SKM-1 treated with dmso at 0.1 percent for 144 hours (cell line): ENCODE results near the gene THYN1.
"Not testable (repeated sequence)": the region's sequence is repeated elsewhere in the genome, so short reads cannot be mapped to it uniquely, and the experiment has no call there.

Experiments used
- DNase-seq: peaks from one replicate; lab custom pipeline; 2025; ENCODE audit not compliant: unreplicated experiment; lab: John Stamatoyannopoulos, UW

The THYN1 gene

DNA sequence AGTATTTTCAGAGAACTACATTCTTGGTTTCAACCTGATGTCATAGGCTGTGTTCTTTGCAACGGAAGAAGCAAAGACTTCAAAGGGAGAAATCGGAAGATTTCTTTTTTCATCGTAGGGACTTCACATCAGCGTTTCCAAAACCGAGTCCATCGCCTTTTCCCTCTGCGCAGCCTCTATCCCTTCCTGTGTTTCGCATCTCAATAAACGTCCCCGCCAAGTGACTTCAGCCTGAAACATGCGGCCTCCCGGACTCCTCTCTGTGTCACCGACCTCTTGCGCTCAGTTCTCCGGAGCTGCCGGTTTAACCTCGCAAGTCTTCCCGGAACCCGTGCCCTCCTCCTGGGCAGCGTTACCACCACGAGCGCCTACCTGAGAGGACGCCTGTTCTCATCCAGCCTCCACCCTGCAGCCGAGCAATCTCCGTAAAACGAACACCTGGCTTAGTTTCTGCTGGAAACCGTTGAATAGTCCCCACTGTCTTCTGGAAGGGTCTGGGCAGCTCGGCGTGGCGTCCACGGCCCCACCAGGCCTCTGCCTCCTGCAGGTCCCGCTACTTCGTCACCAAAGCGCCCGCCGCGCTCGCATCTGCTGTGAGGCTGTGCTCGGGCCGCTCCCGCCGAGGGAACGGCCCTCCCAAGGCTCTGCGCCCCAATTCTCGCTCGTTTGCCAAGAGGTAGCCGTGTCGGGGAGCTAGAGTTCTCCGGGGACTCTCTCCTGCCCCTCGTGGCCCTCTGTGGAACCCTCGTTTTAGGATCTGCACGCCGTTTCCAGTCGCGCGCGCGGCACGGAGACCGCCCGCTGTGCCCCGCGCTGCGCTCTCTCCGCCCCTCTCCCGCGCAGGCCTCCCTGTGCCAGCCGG lies 22.6 kb upstream of the THYN1 start, which contains the start of gene GLB1L3:
GLB1L3 (plus strand) TSS at position 846 of the 862 bp plus-strand sequence. CDS start 362 bp downstream, outside the sequence.
- DNase-seq = no peak

DNA sequence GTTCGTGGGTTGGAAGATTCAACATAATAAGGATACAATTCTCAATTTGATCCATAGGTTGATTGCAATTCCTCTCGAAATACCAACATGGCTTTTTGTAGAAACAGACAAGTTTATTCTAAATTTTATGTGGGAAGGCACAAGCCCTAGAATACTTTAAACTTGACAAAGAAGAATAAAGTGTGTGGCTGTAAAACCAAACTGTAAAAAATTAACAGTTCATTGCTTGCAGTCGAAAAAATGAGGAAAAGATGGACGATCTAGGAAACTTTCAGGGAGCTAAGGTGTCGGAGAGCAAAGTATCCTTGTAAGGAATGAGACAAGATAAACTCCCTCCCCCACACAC lies 22.0 kb upstream of the THYN1 start:
- no peak for DNase-seq

DNA sequence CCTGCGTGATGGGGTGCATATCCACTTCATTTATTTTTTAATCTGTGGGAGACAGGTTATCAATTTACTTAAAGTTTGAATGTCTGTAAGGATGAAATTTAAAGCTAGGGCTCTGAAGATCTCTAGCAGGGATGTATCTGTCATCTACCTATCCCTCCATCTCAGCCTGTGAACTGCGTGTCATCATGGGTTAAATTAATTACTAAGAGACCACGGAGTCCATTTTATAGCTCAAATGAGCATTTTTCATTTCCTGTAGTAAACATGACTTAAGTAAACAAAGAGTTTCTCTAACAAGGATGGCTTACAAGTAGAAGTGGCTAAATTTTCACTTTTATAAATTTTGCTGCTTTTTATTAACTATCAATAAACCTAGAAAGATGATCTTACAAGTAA lies 20.2 kb upstream of the THYN1 start:
- no peak for DNase-seq

DNA sequence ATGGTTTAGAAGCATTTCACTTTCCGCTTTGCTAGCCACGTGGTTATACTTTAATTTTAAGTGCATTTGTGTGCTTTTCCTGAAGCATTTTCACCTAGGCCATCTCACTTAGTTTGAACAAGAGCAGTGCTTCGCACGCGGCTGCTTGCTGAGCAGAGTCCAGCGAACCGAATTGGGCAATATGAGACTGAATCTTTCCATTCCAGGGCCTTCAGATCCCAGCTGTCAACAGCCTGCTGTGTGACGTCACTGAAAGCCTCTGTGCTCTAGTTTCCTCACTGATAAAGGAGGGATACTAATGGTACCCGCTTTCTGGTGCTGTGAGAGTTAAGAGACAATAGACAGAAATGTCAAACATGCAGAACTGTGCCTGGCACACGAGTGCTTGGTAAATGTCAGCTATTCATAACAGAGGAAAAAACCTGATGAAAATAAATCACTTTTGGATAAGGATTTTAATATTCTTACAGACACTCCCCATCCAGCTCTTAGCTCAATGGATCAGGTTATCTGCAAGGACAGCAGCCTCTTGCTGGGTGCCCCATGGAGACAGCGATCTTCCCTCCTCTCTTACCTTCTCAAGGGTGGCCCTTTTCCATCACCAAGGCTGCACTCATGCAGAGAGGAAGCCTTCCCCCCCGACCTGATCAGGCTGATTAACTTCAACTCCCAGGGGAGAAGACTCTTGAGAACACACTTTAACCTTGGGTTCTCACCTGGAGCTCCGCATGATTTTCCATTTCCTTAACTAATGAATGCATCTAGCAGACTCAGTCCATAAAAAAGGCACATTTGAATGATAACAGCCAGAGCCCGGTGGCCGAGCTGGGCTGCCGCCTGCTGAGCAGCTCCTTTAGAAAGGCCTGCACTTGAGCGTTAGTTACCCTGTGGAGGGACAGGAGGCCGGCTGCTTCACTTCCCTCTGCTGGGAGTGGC lies 19.5 kb upstream of the THYN1 start:
- DNase-seq = no peak

DNA sequence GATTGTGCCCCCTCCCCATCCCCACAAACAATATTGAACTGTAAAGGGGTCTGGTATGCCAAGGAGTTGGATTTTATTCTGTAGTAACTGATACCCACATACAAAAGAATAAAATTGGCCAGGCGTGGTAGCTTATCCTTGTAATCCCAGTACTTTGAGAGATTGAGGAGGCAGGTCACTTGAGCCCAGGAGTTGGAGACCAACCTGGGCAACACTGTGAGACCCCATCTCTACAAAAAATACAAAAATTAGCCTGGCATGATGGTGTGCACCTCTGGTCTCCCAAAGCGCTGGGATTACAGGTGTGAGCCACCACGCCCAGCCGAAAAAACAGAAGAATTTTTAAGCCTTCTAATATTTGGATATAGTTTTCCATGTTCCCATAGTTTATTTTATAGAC lies 18.8 kb upstream of the THYN1 start:
- no peak for DNase-seq

DNA sequence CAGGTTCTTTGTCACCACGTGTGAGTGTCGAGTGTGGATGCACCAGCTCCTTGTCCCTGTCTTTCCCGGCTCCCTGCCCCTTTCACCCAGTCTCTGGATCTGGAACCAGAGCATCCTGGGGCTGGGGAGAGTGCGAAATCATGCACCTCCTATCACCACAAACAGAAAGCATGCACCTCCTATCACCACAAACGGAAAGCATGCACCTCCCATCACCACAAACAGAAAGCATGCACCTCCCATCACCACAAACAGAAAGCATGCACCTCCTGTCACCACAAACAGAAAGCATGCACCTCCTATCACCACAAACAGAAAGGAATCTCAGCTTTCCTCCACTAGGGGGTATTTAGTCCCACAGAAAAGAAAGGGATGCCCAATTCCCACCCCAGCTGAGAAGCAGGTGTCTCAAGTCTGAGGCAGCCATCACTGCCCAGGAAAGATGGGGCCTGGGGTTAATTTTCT lies 17.1 kb upstream of the THYN1 start:
- DNase-seq = no peak

DNA sequence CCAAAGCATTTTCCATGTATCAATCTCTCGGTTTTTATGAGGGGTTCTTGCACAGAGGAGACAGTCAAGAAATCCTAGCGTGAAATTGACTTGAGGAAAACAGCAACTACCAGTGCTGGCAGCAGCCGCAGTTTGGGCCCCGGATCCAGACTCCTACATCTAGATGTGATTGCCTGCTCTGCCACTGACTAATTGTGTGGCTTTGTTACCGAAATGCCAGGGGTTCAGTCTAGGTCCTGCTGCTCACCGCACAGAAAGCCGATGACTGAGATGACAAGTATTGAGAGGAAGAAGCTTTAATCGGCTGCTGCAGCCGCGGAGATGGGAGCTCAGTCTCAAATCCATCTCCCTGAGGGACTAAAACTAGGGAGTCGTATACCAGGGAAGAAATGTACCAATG lies 14.8 kb upstream of the THYN1 start:
- DNase-seq = no peak

DNA sequence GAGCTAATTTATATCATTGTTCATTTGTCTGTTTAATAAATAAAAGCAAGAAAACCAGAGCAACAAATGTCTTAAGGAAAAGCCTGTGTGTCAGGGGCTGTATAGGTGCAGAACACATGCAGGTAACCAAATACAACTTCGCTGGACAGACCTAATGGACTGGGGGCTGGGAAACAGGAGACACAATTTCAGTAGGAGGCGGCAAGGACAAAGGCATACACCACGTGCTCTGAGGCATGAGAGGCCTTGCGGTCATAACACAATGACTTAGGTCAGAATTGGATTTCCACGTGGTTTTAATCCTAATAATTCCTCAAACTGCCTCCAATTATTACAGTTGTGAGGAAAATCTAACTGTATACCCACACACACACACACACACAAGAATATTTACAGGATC lies 14.3 kb upstream of the THYN1 start:
- DNase-seq = no peak

DNA sequence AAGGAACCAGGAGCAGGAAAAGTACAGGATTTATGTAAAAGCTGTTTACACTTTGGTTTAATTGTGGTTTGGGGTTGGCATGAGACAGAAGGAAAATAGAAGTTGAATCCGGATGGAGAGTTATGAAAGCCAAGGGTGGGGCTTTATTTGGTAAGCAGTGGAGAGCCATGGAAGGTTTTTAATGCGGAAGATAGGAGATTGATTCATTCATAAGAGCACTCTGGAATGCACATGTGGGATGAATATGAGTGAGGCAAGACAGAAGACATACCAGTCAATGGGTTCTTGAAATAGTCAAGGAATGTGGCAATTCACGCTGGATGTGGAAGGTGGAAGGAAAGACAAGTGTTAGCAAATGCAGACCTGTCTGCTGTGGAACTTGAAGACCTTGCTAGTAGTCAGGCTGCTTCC lies 13.7 kb upstream of the THYN1 start:
- no peak for DNase-seq

DNA sequence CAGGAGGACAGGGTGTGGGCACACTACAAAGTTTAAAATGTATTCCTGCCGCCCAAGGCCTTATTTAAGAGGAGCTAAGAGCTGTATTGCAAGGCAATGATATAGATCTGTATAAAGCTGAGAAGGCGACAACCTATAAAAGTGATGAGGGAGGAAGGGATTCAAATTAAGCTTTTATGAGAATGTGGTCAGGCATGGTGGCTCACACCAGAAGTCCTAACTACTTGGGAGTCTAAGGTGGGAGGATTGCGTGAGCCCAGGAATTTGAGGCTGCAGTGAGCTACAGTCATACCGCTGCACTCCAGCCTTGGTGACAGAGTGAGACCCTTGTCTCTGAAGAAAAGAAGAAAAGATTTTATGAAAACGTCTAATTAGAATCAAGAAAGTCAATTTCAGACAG lies 13.3 kb upstream of the THYN1 start:
- DNase-seq = no peak

DNA sequence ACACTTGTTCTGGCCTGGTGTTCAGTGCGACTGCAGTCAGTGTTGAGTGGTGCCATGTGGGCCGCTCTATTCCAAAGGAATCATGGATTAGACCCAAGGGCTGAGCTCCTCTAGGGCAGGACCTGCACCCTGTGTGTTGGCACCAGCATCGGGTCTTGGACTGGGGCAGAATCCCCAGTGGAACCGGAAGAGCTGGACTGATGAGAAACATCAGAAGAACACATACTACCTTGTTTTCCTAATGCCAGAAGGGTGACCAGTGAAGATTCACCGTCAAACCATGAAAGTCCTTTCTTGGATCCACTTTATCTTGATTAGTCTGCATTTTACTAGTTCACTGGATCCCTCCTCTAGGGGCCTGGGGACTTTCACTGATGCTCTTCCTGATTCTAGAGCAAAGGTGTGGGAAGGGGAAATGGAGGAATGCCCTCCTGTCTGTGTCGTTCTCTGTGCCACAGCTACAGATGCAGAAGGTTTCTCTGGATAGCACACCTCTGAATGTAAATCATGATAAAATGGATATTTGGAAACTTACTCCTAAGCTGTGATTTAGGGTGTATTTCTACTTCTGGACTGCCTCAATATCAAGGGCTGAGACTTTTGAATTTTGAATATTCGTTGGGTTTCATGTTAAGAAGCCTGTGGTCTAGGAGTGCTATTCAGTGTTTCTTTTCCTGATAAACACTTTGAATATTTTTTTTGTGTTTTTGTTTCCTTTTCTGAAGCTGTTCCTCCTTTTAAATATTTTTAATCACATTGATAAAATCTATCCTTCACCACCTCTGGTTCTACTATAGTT lies 12.0 kb upstream of the THYN1 start:
- DNase-seq = no peak

DNA sequence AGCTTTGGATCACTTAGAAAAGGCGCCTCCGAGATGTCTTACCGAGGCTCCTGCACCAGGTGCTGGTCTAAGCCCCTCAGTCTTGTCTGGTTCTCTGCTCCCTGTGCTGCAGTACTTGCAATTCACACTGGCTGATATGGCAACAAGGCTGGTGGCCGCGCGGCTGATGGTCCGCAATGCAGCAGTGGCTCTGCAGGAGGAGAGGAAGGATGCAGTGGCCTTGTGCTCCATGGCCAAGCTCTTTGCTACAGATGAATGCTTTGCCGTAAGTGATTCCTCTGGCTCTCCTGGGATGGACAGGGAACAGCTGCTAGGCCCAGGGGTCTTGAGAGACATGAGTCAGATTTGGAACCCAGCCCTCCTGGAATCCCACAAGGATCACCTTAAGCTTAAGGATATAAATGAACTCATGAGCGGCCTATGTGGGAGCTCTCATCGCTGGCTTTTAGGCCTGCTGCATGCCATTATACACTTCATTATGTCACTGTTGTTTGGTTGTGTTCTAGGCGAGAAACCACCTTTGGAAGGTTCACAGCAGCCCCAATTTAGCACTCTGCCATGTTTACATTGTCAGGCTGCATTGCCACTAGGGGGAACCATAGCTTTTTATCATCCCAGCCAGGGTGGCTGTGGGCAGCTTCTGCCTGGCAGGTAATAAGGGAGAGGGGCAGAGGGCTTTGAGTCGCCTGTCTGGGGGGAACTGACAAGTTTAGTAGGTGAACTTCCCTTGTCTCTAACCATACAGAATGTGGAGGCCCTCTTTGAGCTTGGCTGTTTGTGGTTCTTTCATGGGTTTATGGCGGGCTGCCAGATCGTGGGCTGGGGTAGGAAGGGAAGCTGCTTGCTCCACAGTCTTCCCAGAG lies 8.7 kb upstream of the THYN1 start:
- no peak for DNase-seq

DNA sequence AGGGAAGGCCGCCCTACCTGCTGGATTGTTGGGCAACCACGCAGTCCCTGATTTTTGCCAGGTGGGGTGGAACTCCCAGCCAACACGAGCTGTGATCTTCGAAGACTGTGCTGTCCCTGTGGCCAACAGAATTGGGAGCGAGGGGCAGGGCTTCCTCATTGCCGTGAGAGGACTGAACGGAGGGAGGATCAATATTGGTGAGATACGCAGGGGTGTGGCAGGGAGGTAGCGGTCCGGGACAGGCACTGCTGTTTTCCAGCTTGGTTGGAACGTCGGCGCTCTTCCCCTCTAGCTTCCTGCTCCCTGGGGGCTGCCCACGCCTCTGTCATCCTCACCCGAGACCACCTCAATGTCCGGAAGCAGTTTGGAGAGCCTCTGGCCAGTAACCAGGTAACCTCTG lies 7.8 kb upstream of the THYN1 start:
- no peak for DNase-seq

DNA sequence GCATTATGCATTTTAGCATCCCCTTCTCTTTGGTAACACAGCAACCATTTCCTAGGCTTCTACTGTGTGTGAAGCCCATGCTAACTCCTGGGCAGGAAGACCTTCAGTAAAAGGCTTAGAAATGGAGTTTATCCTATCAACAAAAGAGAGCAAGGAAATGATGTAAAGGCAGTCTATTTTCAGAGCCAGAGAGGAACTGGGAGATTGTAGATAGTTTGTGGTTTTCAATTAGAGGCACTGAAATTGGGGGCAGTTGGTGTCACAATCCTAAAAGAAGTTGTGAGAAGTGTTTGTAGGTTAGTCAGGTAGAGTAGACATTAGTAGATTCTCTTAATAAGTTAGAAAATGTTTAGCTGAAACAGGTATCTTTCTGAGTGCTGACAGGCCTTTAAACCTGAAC lies 7.4 kb upstream of the THYN1 start:
- DNase-seq = no peak

DNA sequence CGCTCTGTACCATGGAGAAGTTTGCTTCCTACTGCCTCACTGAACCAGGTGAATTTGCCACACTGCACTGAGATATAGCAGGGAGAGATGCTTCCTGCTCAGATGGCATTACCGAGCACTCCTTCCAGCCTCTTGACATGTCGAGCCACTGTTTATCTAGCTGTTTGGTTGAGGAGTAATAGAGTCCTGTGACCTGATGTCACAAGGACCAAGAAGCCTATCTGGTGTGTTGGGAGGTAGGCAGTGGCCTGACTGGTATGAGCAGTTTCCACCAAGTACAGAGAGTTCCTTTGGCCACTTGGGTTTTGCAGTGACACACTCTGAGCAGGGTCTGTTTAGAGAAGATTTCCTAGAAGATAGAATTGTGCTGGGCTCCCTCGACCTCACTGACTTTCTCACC lies 5.4 kb upstream of the THYN1 start:
- DNase-seq = no peak

DNA sequence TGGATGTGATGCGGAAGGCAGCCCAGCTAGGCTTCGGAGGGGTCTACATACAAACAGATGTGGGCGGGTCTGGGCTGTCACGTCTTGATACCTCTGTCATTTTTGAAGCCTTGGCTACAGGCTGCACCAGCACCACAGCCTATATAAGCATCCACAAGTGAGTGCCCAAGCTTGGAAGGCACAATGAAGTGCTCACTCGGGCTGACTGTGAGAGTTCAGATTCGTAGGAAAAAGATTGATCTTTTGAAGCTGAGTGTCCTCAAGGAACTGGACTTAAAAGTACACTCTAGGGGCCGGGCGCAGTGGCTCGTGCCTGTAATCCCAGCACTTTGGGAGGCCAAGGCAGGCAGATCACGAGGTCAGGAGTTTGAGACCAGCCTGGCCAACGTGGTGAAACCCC lies 3.9 kb upstream of the THYN1 start:
- no peak for DNase-seq

DNA sequence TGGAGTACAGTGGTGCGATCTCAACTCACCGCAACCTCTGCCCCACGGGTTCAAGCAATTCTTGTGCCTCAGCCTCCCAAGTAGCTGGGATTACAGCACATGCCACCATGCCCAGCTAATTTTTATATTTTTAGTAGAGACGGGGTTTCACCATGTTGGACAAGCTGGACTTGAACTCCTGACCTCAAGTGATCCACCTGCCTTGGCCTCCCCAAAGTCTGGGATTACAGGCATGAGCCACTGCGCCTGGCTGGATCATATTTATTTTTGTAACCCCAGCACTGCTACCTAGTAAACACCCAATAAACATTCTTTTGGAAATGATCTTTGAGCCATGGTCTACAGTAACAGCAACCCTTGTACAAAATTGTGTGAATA lies 2.0 kb upstream of the THYN1 start:
- DNase-seq = not testable (repeated sequence)

DNA sequence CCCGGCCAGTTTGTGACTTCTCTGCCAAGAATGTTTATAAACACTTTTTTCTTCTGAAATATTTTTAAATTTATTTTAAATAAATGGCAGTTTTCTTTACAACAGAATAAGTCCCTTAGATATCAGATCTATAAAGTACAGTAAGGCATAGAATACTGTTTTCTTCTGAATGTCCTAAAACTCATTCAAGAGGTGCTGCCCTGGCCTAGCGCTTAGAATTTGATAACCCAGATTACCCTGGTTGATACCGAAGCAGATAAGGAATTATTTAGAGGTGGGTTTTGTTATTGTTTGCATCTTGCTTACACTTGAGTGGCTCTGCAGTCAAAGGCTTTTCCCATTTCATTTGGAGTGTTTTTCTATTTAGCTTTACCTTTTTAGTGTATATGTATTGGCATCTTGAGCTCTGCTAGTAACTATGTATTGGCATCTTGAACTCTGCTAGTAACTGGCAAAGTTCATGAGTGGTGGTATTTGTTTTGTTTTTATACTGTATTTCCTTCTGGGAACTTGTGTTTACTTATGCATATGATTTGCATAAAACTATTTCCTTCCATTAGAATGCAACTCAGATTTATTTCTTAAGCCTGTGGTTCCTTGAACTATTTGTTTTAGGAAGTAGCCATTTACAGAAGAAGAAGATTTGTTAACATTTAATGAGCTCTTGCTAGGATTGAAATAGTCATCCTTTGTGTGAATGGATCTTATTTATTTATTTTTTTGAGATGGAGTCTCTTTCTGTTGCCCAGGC lies 1.5 kb upstream of the THYN1 start:
- no peak for DNase-seq

DNA sequence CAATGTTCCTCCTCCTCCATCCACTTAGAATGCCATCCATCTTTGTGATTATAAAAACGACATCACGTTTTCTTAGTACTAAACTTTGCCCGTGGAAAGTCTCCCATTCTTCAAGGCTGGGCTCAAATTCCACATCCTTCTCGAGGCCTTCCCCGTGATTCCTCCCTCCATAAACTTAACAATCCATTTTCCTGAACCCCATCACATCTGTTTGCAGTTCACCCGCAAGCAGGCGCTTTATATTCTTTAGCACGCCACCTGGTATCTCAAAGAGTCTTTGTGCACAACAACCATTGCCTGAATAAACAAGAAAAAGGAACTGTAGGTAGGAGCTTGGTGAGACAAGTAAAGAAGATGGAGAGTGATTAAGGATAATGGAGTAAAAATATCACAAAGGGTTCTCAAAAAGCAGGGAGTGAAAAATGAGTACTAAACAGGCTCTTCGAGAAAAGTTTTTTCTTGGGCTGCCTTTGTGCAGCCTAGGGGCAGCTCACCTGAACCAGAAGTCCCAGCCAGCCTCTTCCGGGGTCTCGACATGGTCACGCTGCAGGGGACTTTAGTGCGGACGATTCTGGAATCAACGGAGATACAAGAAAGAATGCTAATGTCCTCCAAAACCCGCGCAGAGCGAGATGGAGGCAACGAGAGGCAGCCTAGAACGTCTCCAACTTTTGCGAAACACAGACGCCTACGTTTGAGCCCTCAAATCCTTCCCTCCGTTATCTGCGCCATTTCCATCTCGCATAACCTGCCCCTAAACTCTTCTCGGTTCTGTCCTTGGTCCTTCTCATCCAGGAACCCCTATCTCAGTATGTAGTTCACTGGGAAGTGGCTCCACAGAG lies 585 bp downstream of the THYN1 start:
- no peak for DNase-seq
